Fibroblast of peridontal ligament (primary cell): ENCODE results near the gene ACTA2.

Experiments
- DNase-seq: peaks from one replicate; pipeline ENCODE4 v3.0.0-alpha.2; 2010; ENCODE audit errors: extremely low read depth

The ACTA2 gene

DNA sequence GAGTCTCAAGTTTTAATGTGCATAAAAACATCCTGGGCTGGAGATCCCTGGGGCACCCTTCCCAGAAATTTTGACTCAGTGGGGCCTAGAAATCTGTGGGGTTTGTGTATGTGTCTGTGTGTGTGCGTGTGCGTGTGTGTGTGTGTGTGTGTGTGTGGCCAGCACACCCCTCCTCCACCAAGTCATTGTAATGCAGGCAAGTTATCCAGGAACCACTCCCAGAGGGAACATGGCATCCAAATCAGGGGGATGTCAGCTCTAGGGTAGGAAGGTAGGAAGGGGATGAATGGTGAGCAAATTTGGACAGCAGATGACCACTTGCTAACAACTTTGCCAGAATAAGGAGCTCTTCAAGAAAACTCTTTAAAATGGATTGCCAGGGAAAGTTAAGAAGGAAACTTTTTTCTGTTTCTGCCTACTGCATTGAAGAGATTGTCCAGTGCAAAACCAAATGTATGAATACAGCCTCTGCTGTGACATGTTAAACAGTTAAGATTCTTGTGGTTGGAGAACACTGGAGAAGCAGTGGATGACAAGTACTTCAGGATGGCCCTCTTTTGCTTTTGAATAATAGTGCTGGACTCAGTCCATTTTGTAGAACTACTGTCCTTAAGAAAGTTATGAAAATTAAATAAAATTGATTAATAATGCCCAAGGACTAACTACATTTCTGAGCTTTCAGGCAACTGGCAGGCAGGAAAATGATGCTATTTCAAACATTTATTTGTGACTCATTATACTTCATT lies 60.2 kb downstream of the ACTA2 start:
- DNase-seq = peak; percentile 67

DNA sequence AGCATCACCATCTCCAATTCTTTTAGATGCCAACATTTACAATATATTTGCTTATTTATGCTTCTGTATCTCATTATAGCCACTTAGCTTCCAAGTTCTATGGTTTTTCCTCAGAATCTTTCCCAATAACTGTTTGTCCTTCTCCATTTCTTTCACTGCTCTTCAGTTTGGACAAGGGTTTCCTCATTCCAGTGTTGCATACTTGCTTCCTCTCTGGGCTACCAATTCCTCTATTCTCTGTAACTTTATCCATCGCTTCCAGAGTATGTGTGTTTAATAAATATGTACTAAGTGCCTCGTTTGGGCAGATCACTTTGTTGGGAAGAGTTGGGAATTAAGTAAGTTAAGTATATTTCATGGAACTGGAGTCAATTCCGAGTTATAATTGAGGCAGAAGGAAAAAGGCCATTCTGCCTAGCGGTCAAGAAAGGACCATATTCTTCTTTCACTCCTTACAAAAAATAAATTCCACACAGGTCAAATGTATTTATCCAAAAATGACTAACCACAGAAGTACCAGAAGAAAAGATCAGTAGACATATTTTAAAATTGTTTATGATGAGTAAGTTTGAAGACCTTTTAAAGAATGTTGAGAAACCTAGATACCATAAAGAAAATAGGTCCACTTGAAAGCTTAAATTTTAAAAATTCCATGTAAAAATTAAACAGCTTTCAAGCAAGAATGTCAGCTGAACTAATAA lies 61.7 kb downstream of the ACTA2 start:
- DNase-seq = peak; percentile 41

DNA sequence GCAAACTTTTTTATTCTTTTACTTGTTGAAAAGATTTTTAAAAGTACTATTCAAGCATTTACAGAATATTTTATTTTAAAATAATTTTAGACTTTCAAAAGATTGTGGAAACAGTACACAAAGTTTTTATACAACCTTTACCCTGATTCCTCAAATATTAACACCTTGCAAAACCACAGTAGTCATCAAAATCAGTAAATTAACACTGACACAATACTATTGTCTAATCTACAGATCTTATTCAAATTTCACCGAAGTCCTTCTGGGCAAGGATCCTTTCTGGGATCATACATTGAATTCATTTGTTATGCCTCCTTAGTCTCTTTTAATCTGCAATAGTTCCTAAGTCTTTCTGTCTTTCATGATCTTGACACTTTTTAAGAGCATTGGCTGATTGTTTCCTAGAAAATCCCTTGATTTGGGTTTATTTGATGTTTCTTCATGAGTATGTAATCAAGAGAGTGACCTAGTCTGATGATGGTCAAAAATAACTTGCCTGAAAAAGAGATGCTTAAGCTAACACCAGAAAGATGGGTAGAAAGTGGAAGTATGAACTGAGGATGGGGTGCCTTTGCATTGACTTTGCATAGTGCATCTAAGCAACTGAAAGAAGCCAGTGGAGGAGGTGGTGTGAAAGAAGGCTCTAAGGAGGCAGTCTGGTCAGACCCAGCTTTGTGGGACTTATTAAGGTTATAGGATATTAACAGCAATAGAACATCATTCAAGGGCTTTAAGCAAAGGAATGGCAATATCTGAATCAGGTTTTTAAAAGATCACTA lies 62.8 kb downstream of the ACTA2 start:
- DNase-seq = no peak

DNA sequence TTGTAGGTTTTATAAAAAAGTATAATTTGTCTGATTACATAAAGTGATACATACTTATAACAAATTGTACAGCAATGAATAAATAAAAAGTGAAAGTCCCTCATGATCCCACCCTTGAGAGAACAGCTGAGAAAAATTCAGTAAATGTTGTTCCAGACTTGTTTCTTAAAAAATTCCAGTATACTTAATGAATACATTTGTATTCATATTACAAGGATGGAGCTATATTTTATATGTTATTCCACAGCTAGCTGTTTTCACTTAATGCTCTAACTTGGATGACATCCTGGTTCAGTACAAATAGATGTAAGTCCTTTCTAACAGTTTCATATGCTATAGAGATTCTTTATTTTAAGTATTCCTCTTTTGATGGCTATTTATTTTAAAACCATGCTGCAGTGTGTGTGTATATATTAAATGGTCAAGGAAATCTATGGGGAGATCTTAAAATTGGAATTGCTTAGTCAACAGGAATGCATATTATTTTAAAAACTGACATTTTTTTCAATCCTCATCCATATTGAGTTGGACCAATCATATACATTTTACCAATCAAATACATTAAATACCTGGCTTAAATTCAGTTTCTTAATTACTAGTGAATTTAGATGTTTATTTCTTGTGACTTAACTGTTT lies 63.6 kb downstream of the ACTA2 start:
- no peak for DNase-seq

DNA sequence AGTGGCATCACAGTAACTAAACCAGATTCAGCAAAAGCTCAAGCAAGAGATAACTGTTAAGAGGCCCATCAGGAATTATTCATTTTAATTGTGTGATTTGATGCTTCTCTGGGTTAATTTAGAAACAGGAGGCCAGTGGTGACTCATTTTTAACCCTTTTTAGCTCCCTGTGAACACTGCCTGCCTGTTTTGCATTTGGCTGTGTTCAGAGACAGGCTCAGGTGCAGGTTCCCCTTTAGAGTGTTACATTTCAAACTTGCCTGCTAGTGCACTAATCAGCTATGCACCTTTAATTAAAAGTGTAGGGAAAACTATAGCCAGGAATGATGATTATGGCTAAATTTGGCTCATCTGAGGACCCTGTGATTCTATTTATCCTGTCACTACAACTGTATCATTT lies 66.0 kb downstream of the ACTA2 start:
- DNase-seq = no peak
